ENCODE measurements around the gene SLCO3A1.

The SLCO3A1 gene

DNA sequence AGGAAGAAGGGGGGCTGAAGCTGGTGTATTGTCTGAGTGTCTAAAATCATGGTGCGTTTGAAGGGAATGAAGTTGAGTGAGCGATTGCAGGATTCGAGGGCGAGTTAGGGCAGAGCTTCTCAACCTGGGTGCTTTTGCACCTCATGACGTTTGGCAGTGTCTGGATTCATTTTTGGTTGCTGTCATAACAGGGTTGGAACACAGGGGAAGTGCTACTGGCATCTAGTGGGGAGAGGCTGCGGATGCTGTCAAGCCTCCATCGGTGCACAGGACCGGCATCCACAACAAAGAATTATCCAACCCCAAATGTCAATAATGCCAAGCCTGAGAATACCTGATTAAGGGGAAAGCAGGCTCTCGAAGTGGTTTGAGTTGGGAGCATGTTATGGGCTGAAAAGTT lies 120.0 kb downstream of the SLCO3A1 start:
- DNase-seq = no peak

DNA sequence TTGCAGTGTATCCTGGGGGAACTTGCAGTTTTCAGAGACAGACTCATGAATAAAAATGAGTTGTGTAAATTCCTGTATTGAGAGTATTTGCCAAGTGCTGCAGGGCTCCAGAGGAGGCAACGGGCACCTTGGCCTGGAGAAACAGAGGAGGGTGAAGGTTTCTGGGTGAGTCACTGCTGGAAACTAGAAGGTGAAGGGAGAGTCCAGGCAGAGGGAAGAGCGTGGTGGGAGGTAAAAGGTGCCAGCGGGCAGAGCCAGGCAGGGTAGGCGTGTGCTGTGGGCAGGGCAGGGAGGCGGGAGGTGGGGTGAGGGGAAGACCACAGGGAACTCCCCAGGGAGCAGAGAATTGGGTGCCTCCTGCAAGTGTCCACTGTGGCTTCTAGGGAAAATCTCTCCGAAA lies 120.8 kb downstream of the SLCO3A1 start:
- no peak for DNase-seq

DNA sequence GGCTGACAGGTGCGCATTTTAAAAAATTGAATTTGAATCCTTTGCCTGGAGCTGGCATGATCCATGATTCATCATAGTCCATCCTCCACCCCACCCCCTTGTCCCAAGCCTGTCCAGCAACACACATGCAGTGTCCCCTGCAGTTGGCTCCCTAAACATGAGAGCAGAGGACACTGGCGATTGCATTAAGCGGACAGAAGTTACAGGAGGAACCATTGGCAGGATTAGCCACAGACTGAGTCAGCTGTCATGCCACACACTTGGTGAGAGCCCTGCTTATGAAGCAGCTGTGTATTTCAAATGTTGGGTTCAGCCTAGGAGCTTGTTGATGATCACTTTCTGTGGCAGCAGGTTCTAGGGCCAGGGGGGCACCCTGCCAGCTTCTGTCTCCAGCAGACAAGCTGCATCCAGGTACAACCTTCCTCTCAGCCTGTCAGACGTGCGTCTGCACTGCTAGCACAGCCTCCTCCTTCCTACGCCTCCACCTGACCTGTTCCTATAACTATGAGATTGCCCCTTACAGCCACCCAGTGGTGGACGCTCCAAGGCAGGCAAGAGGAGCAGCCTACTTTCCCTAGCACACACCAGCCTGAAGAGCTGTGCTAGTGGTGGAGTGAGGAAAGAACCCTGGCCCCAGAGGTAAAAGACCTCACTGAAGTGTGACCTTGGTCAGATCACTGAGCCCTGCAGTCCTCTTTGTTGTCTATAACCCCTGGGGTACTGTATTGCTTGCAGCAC lies 121.9 kb downstream of the SLCO3A1 start:
- DNase-seq = no peak

- DNase-seq = no peak
These were observed 123.5 kb downstream of the SLCO3A1 start for GRCh38 chr15:91976966-91977365.

GRCh38 chr15:91980502-91981267 lies 127.2 kb downstream of the SLCO3A1 start:
- DNase-seq = no peak

DNA sequence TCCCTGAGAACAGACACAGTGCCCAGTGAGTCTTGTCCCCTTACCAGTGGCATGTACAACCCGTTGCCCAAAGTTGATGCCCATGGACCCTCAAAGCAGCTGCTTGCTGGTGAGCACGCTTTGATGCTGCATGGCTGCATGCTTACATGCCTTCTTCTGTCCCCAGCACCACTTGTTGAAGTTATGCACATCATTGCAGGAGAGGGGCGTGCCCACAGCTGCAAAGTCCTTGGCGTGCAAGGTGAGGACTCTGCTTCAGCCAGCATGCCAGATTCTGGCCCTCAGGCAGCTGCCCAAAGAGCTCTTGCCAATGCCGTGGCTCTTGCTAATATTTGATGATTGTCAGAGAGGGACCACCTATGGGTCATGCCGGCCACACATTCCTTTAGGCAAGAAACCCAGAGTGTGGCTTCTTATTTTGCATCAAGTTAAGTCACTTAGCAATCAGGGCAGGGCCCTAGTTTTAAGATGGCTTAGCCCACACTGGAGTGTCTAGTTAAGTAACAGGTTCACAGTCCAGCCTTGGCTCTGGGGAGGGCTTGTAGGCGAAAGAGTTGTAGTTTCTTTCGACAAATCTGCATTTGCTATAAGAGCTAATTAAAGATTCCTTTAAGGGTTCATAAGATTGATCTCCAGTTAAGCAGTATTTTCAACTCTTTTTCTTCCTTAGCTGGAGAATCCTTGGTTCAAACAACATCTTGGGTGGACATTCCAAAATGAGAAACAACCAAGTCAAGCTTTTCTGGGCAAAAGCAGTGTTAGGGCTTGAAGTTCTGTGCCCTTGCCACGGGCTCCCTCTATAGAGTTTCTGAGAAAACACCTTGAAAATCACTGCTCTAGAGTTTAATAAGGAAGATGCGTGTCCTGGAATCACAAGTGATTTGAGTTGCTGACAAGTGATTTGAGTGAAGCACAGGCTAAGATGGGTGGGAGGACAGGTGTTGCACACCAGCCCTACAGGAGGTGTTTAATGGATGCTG lies 128.6 kb downstream of the SLCO3A1 start:
- DNase-seq = no peak

- no peak for DNase-seq
These were observed 130.3 kb downstream of the SLCO3A1 start for GRCh38 chr15:91983729-91984340.

DNA sequence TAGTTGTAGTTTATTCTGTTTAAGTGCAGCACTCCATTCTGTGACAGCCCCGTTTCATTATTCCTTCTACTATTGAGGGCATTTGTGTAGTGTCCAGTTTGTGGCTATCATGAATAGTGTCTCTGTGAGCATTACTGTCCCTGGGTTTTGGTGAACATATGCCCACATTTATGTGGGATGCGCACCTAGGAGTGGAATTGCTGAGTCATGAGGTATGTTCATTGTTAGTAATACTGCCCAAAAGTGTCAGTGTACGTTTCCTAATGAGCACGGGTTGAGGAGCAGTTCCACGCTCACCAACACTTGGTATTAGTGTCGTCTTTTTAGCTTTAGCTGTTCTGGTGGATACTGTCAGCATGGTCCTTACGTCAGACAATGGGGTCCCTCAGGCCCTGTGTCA lies 131.8 kb downstream of the SLCO3A1 start:
- no peak for DNase-seq

GRCh38 chr15:91988071-91988470 lies 134.6 kb downstream of the SLCO3A1 start:
- DNase-seq = no peak

DNA sequence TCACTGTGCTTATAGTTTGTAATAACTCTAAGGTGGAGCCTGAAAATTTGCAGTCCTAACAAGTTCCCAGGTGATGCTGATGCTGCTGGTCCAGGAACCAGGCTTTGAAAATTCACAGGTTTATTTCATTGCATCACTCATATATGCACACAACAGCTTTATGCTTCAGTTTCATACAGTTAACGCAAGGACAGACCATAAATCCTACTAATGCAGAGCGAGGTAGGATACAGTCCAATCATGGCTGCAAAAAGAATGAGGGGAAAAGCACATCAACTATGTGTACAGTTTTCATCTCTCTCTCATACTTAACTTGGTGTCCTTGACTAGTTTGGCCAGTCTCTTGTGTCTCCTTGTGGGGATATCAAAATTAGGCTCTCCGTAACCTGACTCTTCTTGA lies 135.1 kb downstream of the SLCO3A1 start:
- DNase-seq = no peak

DNA sequence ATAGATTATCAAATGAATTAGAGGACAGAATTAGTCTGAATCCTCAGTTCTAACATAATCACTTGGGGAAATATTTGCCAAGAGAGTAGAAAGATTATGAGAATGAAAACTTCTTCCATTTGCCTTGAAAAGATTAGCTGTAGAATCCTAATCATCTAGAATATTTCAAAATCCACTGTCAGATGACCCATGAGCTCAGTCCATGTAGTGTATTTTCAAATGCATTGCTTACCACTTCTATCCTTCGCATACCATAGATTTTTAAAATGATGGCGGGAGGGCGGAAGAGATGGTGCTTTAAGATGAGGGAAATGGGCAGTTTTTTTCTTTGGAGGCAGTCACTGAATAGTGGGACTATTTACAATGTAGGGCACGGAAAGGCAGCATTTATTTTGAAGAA lies 136.3 kb downstream of the SLCO3A1 start:
- no peak for DNase-seq

DNA sequence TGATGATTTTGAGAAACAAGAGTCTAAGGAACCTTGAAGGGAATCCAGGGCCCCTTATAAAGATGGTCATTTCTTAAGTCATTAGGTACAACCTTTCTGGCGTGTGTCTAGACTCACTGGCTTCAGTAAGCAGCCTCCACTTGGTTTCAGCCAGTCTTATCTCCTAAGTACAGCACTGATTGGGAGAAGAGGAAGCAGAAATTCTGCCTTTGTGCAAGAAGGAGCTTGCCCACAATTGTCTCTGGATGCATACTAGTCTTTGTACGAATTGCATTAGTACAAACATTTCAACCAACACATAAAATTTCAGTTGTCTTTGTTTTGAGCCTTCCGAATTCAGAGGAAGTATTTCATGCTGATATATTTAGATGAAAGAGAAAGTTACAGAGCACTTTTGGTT lies 139.4 kb downstream of the SLCO3A1 start:
- no peak for DNase-seq

DNA sequence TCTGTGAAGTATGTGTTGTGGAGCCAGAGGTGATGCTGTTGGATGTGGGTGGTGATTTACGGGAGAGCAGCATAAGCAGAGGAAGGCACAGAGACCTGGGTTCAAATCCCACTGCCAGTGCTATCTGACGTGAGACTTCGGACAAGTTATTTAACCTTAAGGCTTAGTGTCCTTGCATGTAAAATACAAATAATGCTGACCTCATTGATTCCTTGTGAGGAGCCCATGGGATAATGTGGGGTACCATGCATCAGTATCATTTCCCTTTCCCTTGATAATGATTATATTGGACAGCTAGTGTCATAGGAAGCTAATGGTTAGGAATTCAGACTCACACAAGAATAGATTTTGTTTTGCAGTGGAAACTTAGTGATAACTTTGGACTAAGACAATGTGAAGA lies 141.6 kb downstream of the SLCO3A1 start:
- no peak for DNase-seq

GRCh38 chr15:91997163-91997562 lies 143.7 kb downstream of the SLCO3A1 start:
- no peak for DNase-seq

GRCh38 chr15:92000709-92001108 lies 147.2 kb downstream of the SLCO3A1 start:
- no peak for DNase-seq

GRCh38 chr15:92001307-92001706 lies 147.8 kb downstream of the SLCO3A1 start:
- DNase-seq = no peak

DNA sequence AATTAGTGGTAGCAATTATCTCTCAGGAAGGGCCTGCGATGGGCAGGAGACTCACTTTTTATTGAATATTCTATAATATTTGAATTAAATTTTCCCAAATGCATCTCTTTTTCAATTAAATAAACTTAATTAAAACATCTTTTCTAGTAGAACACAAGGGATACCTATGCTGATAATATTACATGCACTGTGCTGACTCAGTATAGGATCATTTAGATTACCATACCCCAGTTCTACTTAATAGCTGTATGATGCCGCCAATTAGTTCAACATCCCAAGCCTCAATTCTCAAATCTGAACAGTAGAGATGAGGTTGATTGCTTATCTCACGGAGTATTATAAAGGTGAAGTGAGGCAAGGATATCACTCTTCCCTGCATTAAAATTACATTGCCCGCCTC lies 149.2 kb downstream of the SLCO3A1 start:
- no peak for DNase-seq

GRCh38 chr15:92003515-92004067 lies 150.1 kb downstream of the SLCO3A1 start:
- no peak for DNase-seq

DNA sequence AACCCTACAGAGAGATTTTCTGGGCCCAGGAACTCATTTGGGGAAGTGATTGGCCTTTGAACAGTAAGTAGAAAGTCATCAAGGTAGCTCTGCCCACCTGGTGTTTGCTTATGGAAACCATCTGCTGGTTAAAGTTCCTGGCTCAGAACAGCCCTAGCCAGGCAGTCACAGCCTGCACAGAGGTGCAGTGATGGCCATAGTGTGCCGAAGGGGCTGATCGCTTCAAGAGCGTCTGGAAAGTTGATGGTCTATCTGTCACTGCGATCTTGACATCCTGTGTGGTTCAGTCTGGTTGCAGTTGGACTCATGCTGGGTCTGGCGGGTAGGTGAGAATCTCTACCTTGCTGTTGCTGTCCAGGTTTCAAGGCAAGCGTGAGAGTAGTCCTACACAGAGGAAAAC lies 151.6 kb downstream of the SLCO3A1 start:
- DNase-seq = no peak

GRCh38 chr15:92006186-92007028 lies 152.9 kb downstream of the SLCO3A1 start:
- DNase-seq = no peak

DNA sequence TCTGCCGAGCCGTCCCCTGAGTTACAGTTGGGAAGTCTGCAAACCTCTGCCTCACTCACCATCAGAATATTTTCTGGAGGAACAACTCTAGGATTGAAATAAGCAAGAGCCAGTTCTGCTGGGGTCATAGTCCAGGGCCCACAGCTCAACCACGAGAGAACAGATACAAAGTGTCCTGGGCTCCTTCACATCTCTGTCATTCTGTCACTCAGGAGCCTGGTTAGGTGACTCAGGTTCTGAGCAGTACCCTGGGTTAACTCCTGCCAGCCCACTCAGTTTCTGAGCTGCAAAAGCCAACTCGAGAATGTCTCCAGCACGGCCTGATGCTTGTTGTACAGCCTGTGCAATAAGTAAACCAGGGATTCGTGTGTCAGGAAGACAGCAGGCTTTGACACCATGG lies 155.7 kb downstream of the SLCO3A1 start:
- no peak for DNase-seq

Data from CD4-positive, alpha-beta T cell treated with Interferon gamma for 1 hour (primary cell).